GM12878 (cell line): Measurements from ENCODE around the gene ABCG5. TPM values are rescaled to one million over a fixed set of nuclear protein-coding genes. Genes with fewer than 3 reads are reported as not detected.

Experiments
- ATAC-seq: fragments of 200-7000 bp; cut with Tn5 transposase; 3 replicates; pipeline ENCODE4 v1.9.1; 2020; ENCODE audit warnings: mild to moderate bottlenecking, moderate library complexity
- BruUV-seq: library from RNA; stranded (reverse); fragments of 400-500 nt; replicated peaks from 2 replicates; lab custom pipeline; 2021; lab: Mats Ljungman, UMichigan
- CTCF ChIA-PET: fragments of 300-600 bp; sonication (Branson Sonifier 250); formaldehyde crosslinking; extraction: SDS; loops from one replicate; lab custom pipeline; 2021; ENCODE audit warnings: inconsistent platforms; lab: Yijun Ruan, JAX
- POLR2A ChIA-PET: fragments of 350-600 bp; formaldehyde crosslinking; extraction: SDS; loops from one replicate; lab custom pipeline; 2021; ENCODE audit warnings: inconsistent platforms; lab: Charles Lee
- RAD21 ChIA-PET: fragments of 300-600 bp; sonication (Branson Sonifier 250); formaldehyde crosslinking; loops from one replicate; lab custom pipeline; 2023; ENCODE audit warnings: antibody characterized with exemption; ENCODE audit not compliant: unreplicated experiment; lab: Charles Lee
- SMC1A ChIA-PET: fragments of 300-600 bp; sonication (Branson Sonifier 250); formaldehyde crosslinking; loops from one replicate; lab custom pipeline; 2023; ENCODE audit not compliant: unreplicated experiment, uncharacterized antibody; lab: Charles Lee
- DNase-seq: peaks from one replicate; pipeline ENCODE4 v3.0.0-alpha.2; 2011; ENCODE audit warnings: low read depth, low spot score
- FAIRE-seq: peaks from 3 replicates; lab custom pipeline; 2011; peaks lifted over from hg19 to GRCh38; lab: Jason Lieb, UNC
- H2AFZ ChIP-seq: 2 replicates; pipeline ENCODE4 v1.6.0; 2011; ENCODE audit warnings: low read depth, low read length, control low read depth; ENCODE audit not compliant: control insufficient read depth
- H3K27ac ChIP-seq: 2 replicates; pipeline ENCODE4 v1.5.1; 2011; ENCODE audit warnings: control low read depth; ENCODE audit not compliant: control insufficient read depth, insufficient read depth
- H3K27me3 ChIP-seq, 2 experiments: replicated peaks in 1 of 2; 2 replicates each; pipeline versions ENCODE4 v1.6.0 to v1.6.1; 2011; ENCODE audit warnings: low read length in 1 of 2; ENCODE audit not compliant: control insufficient read depth in 2 of 2, insufficient read depth in 2 of 2
- H3K36me3 ChIP-seq, 2 experiments: 2 replicates each; pipeline ENCODE4 v1.5.1; 2011; ENCODE audit warnings: low read length in 1 of 2; ENCODE audit not compliant: control insufficient read depth in 2 of 2, insufficient read depth in 2 of 2
- H3K4me1 ChIP-seq: 2 replicates; pipeline ENCODE4 v1.6.1; 2011; ENCODE audit warnings: mild to moderate bottlenecking, low read length, moderate library complexity, mixed read lengths; ENCODE audit not compliant: control insufficient read depth, insufficient read depth
- H3K4me2 ChIP-seq: 2 replicates; pipeline ENCODE4 v1.6.0; 2011; ENCODE audit warnings: control low read depth; ENCODE audit not compliant: control insufficient read depth, insufficient read depth
- H3K4me3 ChIP-seq: fragments of 200-600 bp; sonication (generic); 2 replicates; pipeline ENCODE4 v1.5.1; 2016
- H3K79me2 ChIP-seq: 2 replicates; pipeline ENCODE4 v1.6.0; 2011; ENCODE audit warnings: low read length; ENCODE audit not compliant: control insufficient read depth, insufficient read depth
- H3K9ac ChIP-seq: 2 replicates; pipeline ENCODE4 v1.8.0; 2011; ENCODE audit warnings: low read length, control low read depth, mixed read lengths; ENCODE audit not compliant: control insufficient read depth, insufficient read depth
- H3K9me3 ChIP-seq: replicated peaks from 3 replicates; pipeline ENCODE4 v1.5.1; 2011; ENCODE audit warnings: mild to moderate bottlenecking, low read length; ENCODE audit not compliant: control insufficient read depth, insufficient read depth
- H4K20me1 ChIP-seq: 2 replicates; pipeline ENCODE4 v1.6.0; 2011; ENCODE audit not compliant: control insufficient read depth, insufficient read depth
- DPF2 ChIP-seq: fragments of 450-650 bp; IDR thresholded peaks from 2 replicates; pipeline ENCODE4 v1.6.1; 2017; ENCODE audit warnings: mild to moderate bottlenecking
- E2F8 ChIP-seq: fragments of 450-650 bp; IDR thresholded peaks from 2 replicates; pipeline ENCODE4 v1.6.1; 2018; ENCODE audit warnings: mild to moderate bottlenecking, low read depth, moderate library complexity; ENCODE audit not compliant: partially characterized antibody
- EGR1 ChIP-seq, 2 experiments: IDR thresholded peaks; 1 replicate in 1 of 2; 2 replicates in 1 of 2; pipeline ENCODE4 v1.6.1; 2011 to 2012; ENCODE audit warnings: low read depth in 2 of 2, low read length in 2 of 2, borderline replicate concordance in 1 of 2, mild to moderate bottlenecking in 1 of 2, moderate library complexity in 1 of 2
- IRF3 ChIP-seq: fragments of 450-650 bp; IDR thresholded peaks from 2 replicates; pipeline ENCODE4 v1.6.1; 2014; ENCODE audit warnings: mild to moderate bottlenecking
- MYB ChIP-seq: fragments of 150-350 bp; IDR thresholded peaks from 2 replicates; pipeline ENCODE4 v1.6.1; 2014; ENCODE audit warnings: mild to moderate bottlenecking, low read depth, low read length, borderline replicate concordance
- NFXL1 ChIP-seq: fragments of 450-650 bp; IDR thresholded peaks from 2 replicates; pipeline ENCODE4 v1.6.1; 2017; ENCODE audit warnings: antibody characterized with exemption, mild to moderate bottlenecking, borderline replicate concordance
- NRF1 ChIP-seq: conservative IDR thresholded peaks from 2 replicates; pipeline ENCODE4 v1.6.1; 2011; ENCODE audit warnings: mild to moderate bottlenecking, low read depth, low read length, improper control_type of control experiment
- POLR2A ChIP-seq: IDR thresholded peaks from 2 replicates; pipeline ENCODE4 v1.6.1; 2011; ENCODE audit warnings: low read depth, mild to moderate bottlenecking, low read length
- POLR2AphosphoS2 ChIP-seq: IDR thresholded peaks from 2 replicates; pipeline ENCODE4 v1.6.1; 2011; ENCODE audit warnings: low read depth, mild to moderate bottlenecking, low read length, improper control_type of control experiment, moderate library complexity
- RAD51 ChIP-seq: fragments of 450-650 bp; IDR thresholded peaks from 2 replicates; pipeline ENCODE4 v1.6.1; 2016; ENCODE audit warnings: moderate library complexity, mild to moderate bottlenecking, inconsistent platforms
- RBBP5 ChIP-seq: fragments of 200-600 bp; sonication (generic); conservative IDR thresholded peaks from 2 replicates; pipeline ENCODE4 v1.6.1; 2016
- ZBTB33 ChIP-seq: fragments of 450-650 bp; IDR thresholded peaks from 2 replicates; pipeline ENCODE4 v1.6.1; 2017; ENCODE audit warnings: mild to moderate bottlenecking
- whole genome bisulfite sequencing: methylation state at CpG from one replicate; pipeline ENCODE4 v1.1.6; 2016; ENCODE audit warnings: low lambda C conversion rate; ENCODE audit not compliant: insufficient replicate concordance, insufficient coverage; ENCODE audit errors: missing lambda C conversion rate; 5-methylcytosine and 5-hydroxymethylcytosine counted together
- in situ Hi-C: fragments of 300-500 bp; cut with MboI; formaldehyde crosslinking; loops from 9 replicates; pipeline ENCODE4 v1.14.3; 2018; ENCODE audit warnings: mixed read lengths
- intact Hi-C: fragments of 100-400 bp; cut with micrococcal nuclease; formaldehyde crosslinking; loops from one replicate; pipeline ENCODE4 v1.14.2; 2022; ENCODE audit not compliant: unreplicated experiment
- polyA plus RNA-seq, 11 experiments: library from polyadenylated mRNA; depleted of rRNA in 4 of 11; unstranded in 6 of 11; stranded (reverse) in 5 of 11; fragments of >200 nt; fragmentation: Nextera tagmentation in 4 of 11; fragmentation: Illumina TruSeq in 1 of 11; extraction: Ambion mirVana in 4 of 11; extraction: Trizol in 1 of 11; gene quantifications; 1 replicate in 1 of 11; 2 replicates in 10 of 11; pipeline versions ENCODE4 v1.2.1 to v1.2.3, GENCODE V29; 2011 to 2016; ENCODE audit warnings: inconsistent platforms in 2 of 11, missing spikeins in 2 of 11, low read depth in 1 of 11
- total RNA-seq, 4 experiments: library from RNA; depleted of rRNA in 3 of 4; stranded (reverse); fragments of >200 nt in 3 of 4; fragmentation: Illumina TruSeq in 1 of 4; extraction: Trizol in 1 of 4; gene quantifications; 2 replicates each; pipeline versions ENCODE4 v1.2.1 to v1.2.3, GENCODE V29; 2013 to 2021
- TF ChIP-seq, protein P1 (sequence below): fragments of 450-650 bp; conservative IDR thresholded peaks from 2 replicates; pipeline ENCODE4 v1.6.1; 2017; ENCODE audit warnings: mild to moderate bottlenecking, moderate library complexity
- TF ChIP-seq, protein P2 (sequence below): fragments of 450-650 bp; IDR thresholded peaks from 2 replicates; pipeline ENCODE4 v1.6.1; 2017; ENCODE audit warnings: antibody characterized with exemption, mild to moderate bottlenecking, moderate library complexity

The ABCG5 gene
- total and polyA plus RNA-seq, 10 of the 15 experiments (the other 5 are each of a cell fraction or from before 2014, with no cell fraction given), result not detected

GRCh38 chr2:43824512-43824911 lies 14.1 kb downstream of the ABCG5 start:
- no peaks in the 10 kb centered on the region for H3K9me3 ChIP-seq
- no peak for FAIRE-seq
- no peak for DNase-seq
- no peak overlapping the region for H2AFZ ChIP-seq
- H3K4me2 ChIP-seq, result no peak overlapping the region
- RAD21 ChIA-PET, result no interaction called here
- intact Hi-C loops (no loop called here), in situ Hi-C loops (no loop called here)
- H3K36me3 ChIP-seq, result no peaks in the 10 kb centered on the region
- no peaks in the 10 kb centered on the region for H3K4me1 ChIP-seq
- ATAC-seq, result no peak
- no peaks in the 10 kb centered on the region for H3K79me2 ChIP-seq
- H3K27me3 ChIP-seq, result no peaks in the 10 kb centered on the region
- CTCF ChIA-PET, result no interaction called here
- 50% methylated on average over 2 of the region's 2 CpGs for WGBS
- BruUV-seq, result no TSS peak
- SMC1A ChIA-PET, result no interaction called here
- no peak overlapping the region for H3K9ac ChIP-seq
- POLR2A ChIA-PET, result no interaction called here
- no peak overlapping the region for H3K4me3 ChIP-seq
- no peak overlapping the region for H3K27ac ChIP-seq
- no peaks in the 10 kb centered on the region for H4K20me1 ChIP-seq
- TF ChIP-seq MYB (no peak), ZBTB33 (no peak), POLR2A (no peak), E2F8 (no peak), NFXL1 (no peak), DPF2 (no peak), RAD51 (no peak), POLR2AphosphoS2 (no peak), RBBP5 (no peak), EGR1 (IDR thresholded peaks at IDR 0.05; ENCODE audit: borderline replicate concordance in 1 of 2, low read depth in 2 of 2, low read length in 2 of 2) (no peak), NRF1 (no peak), IRF3 (no peak)
- TF ChIP-seq, protein P1, sequence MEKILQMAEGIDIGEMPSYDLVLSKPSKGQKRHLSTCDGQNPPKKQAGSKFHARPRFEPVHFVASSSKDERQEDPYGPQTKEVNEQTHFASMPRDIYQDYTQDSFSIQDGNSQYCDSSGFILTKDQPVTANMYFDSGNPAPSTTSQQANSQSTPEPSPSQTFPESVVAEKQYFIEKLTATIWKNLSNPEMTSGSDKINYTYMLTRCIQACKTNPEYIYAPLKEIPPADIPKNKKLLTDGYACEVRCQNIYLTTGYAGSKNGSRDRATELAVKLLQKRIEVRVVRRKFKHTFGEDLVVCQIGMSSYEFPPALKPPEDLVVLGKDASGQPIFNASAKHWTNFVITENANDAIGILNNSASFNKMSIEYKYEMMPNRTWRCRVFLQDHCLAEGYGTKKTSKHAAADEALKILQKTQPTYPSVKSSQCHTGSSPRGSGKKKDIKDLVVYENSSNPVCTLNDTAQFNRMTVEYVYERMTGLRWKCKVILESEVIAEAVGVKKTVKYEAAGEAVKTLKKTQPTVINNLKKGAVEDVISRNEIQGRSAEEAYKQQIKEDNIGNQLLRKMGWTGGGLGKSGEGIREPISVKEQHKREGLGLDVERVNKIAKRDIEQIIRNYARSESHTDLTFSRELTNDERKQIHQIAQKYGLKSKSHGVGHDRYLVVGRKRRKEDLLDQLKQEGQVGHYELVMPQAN, result no peak
- TF ChIP-seq, protein P2, sequence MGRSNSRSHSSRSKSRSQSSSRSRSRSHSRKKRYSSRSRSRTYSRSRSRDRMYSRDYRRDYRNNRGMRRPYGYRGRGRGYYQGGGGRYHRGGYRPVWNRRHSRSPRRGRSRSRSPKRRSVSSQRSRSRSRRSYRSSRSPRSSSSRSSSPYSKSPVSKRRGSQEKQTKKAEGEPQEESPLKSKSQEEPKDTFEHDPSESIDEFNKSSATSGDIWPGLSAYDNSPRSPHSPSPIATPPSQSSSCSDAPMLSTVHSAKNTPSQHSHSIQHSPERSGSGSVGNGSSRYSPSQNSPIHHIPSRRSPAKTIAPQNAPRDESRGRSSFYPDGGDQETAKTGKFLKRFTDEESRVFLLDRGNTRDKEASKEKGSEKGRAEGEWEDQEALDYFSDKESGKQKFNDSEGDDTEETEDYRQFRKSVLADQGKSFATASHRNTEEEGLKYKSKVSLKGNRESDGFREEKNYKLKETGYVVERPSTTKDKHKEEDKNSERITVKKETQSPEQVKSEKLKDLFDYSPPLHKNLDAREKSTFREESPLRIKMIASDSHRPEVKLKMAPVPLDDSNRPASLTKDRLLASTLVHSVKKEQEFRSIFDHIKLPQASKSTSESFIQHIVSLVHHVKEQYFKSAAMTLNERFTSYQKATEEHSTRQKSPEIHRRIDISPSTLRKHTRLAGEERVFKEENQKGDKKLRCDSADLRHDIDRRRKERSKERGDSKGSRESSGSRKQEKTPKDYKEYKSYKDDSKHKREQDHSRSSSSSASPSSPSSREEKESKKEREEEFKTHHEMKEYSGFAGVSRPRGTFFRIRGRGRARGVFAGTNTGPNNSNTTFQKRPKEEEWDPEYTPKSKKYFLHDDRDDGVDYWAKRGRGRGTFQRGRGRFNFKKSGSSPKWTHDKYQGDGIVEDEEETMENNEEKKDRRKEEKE, result no peak
